Stomach (tissue), 4 donors: ENCODE results near the gene TCERG1.

Experiments used
- EP300 ChIP-seq: sonication (generic); formaldehyde crosslinking; IDR thresholded peaks from one replicate; pipeline ENCODE4 v1.6.1; 2017; ENCODE audit warnings: antibody characterized with exemption
- POLR2A ChIP-seq, 4 donors: fragments of 450-650 bp; IDR thresholded peaks; one replicate each; pipeline ENCODE4 v1.6.1; 2016; ENCODE audit warnings: antibody characterized with exemption in 4 of 4, control low read depth in 2 of 4, mild to moderate bottlenecking in 1 of 4, moderate library complexity in 1 of 4
- POLR2AphosphoS5 ChIP-seq, 3 donors: sonication (generic); formaldehyde crosslinking; IDR thresholded peaks; one replicate each; pipeline ENCODE4 v1.6.1; 2016; ENCODE audit warnings: antibody characterized with exemption in 3 of 3
- TF ChIP-seq, protein P1 (sequence below), 7 experiments: fragments of 450-650 bp in 4 of 7; fragments of 200-600 bp in 3 of 7; sonication (generic) in 3 of 7; IDR thresholded peaks; one replicate each; pipeline ENCODE4 v1.5.1; 2016 to 2019; ENCODE audit warnings: antibody characterized with exemption in 7 of 7, control low read depth in 2 of 7, mild to moderate bottlenecking in 1 of 7

DNA sequence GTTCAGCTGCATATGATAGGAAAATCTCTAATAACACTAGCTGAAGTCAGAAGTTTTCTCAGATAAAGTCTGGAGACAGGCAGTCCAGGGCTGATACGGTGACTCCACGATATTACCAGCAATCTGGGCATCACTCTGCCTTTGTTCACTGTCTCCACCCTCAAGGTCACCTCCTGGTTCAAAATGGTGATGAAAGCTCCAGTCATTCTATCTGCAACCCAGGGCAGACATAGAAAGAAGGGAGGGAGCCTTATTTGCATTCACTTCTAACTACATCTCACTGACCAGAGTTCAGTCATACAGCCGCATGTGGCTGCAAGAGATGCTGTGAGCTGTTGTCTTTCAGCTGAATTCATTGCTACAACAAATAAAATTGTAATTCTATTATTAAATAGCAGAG, 91.3 kb downstream of the TCERG1 start:
- TF ChIP-seq, protein P1, sequence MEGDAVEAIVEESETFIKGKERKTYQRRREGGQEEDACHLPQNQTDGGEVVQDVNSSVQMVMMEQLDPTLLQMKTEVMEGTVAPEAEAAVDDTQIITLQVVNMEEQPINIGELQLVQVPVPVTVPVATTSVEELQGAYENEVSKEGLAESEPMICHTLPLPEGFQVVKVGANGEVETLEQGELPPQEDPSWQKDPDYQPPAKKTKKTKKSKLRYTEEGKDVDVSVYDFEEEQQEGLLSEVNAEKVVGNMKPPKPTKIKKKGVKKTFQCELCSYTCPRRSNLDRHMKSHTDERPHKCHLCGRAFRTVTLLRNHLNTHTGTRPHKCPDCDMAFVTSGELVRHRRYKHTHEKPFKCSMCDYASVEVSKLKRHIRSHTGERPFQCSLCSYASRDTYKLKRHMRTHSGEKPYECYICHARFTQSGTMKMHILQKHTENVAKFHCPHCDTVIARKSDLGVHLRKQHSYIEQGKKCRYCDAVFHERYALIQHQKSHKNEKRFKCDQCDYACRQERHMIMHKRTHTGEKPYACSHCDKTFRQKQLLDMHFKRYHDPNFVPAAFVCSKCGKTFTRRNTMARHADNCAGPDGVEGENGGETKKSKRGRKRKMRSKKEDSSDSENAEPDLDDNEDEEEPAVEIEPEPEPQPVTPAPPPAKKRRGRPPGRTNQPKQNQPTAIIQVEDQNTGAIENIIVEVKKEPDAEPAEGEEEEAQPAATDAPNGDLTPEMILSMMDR (IDR thresholded peaks at IDR 0.05), result no peak
- TF ChIP-seq EP300, result no peak
- TF ChIP-seq POLR2A (IDR thresholded peaks at IDR 0.05), result no peak
- no peak for TF ChIP-seq POLR2AphosphoS5 (IDR thresholded peaks at IDR 0.05)
